Measurements from ENCODE around the gene TTLL10. TPM values are rescaled to one million over a fixed set of nuclear protein-coding genes. Genes with fewer than 3 reads are reported as not detected.

The TTLL10 gene
- total and polyA plus RNA-seq, 2 of the 4 experiments (the other 2 are of a cell fraction) = not detected

DNA sequence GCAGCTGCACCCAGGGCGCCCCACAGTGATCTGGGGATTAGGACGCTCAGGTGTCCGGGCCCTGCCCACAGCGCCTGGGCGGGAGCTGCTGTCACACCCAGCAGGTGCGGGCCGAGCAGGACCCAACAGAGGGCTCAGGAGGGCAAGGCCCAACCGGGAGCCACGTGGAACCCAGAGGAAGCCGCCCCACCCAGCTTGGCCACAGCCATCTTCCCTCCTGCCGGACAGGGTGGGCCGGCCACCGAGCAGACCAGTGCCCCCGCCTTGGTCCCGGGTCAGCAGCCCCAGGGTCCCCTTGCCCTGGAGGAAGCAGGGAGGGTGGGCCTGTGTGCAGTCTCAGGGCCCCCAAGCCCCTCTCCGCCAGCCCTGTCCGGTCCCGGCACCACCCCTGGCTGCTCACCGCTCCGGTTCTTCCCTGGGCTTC, 6.3 kb upstream of the TTLL10 start:
- intact Hi-C loops (cut with micrococcal nuclease) (no loop called here), in situ Hi-C loops (cut with MboI; ENCODE audit: low sequenced_read_pairs) (no loop called here), dilution Hi-C loops (cut with HindIII; ENCODE audit: low sequenced_read_pairs, unreplicated experiment) (no loop called here)
- no peak overlapping the region for H2BK5ac ChIP-seq (ENCODE audit: low read depth, low read length, poor library complexity, severe bottlenecking)
- H2BK15ac ChIP-seq (ENCODE audit: low read depth, low read length) = no peak overlapping the region
- H2AK5ac ChIP-seq (ENCODE audit: low read depth, low read length) = no peak overlapping the region
- H3K18ac ChIP-seq (ENCODE audit: low read depth, low read length) = no peak overlapping the region
- ATAC-seq (ENCODE audit: low read depth) (no peak), DNase-seq (no peak)
- H3K4me2 ChIP-seq (ENCODE audit: low read depth, low read length) = no peak overlapping the region
- no peak overlapping the region for H3K14ac ChIP-seq (replicated peaks; ENCODE audit: low read depth, low read length)
- no peak overlapping the region for H3K4me3 ChIP-seq (ENCODE audit: insufficient read depth, low read depth, low read length)
- BruUV-seq (replicated peaks) = no TSS peak
- no peak overlapping the region for H3K27ac ChIP-seq (ENCODE audit: insufficient read depth, low read length)
- H3K23ac ChIP-seq (ENCODE audit: low read depth, low read length) = no peak overlapping the region
- H3K9me1 ChIP-seq (ENCODE audit: insufficient read depth, low read length) = no peaks in the 10 kb centered on the region
- no peak overlapping the region for H4K5ac ChIP-seq (ENCODE audit: low read depth, low read length)
- H4K20me1 ChIP-seq (ENCODE audit: insufficient read depth, low read length) = no peaks in the 10 kb centered on the region
- no peaks in the 10 kb centered on the region for H3K9me3 ChIP-seq (ENCODE audit: control insufficient read depth, insufficient read depth, low read length)
- H3K4ac ChIP-seq (ENCODE audit: low read depth, low read length) = no peak overlapping the region
- TF ChIP-seq RCOR1 (IDR thresholded peaks at IDR 0.05; ENCODE audit: insufficient replicate concordance, low read length) = no peak
- TF ChIP-seq, protein P1, sequence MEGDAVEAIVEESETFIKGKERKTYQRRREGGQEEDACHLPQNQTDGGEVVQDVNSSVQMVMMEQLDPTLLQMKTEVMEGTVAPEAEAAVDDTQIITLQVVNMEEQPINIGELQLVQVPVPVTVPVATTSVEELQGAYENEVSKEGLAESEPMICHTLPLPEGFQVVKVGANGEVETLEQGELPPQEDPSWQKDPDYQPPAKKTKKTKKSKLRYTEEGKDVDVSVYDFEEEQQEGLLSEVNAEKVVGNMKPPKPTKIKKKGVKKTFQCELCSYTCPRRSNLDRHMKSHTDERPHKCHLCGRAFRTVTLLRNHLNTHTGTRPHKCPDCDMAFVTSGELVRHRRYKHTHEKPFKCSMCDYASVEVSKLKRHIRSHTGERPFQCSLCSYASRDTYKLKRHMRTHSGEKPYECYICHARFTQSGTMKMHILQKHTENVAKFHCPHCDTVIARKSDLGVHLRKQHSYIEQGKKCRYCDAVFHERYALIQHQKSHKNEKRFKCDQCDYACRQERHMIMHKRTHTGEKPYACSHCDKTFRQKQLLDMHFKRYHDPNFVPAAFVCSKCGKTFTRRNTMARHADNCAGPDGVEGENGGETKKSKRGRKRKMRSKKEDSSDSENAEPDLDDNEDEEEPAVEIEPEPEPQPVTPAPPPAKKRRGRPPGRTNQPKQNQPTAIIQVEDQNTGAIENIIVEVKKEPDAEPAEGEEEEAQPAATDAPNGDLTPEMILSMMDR (conservative IDR thresholded peaks at IDR 0.05; ENCODE audit: low read depth, low read length) = no peak
- TF ChIP-seq, protein P2, sequence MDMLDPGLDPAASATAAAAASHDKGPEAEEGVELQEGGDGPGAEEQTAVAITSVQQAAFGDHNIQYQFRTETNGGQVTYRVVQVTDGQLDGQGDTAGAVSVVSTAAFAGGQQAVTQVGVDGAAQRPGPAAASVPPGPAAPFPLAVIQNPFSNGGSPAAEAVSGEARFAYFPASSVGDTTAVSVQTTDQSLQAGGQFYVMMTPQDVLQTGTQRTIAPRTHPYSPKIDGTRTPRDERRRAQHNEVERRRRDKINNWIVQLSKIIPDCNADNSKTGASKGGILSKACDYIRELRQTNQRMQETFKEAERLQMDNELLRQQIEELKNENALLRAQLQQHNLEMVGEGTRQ (IDR thresholded peaks at IDR 0.05; ENCODE audit: low read depth, low read length) = no peak
- TF ChIP-seq SMC3 (IDR thresholded peaks at IDR 0.05; ENCODE audit: low read depth, low read length) = no peak
- TF ChIP-seq, protein P3, sequence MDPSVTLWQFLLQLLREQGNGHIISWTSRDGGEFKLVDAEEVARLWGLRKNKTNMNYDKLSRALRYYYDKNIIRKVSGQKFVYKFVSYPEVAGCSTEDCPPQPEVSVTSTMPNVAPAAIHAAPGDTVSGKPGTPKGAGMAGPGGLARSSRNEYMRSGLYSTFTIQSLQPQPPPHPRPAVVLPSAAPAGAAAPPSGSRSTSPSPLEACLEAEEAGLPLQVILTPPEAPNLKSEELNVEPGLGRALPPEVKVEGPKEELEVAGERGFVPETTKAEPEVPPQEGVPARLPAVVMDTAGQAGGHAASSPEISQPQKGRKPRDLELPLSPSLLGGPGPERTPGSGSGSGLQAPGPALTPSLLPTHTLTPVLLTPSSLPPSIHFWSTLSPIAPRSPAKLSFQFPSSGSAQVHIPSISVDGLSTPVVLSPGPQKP (IDR thresholded peaks at IDR 0.05; ENCODE audit: borderline replicate concordance, low read depth, low read length) = no peak
- TF ChIP-seq RFX5 (IDR thresholded peaks at IDR 0.05; ENCODE audit: low read depth, low read length) = no peak
- no peak for TF ChIP-seq MAZ (IDR thresholded peaks at IDR 0.05; ENCODE audit: borderline replicate concordance, low read depth, low read length)
- no peak for TF ChIP-seq NFE2L2 (IDR thresholded peaks at IDR 0.05; ENCODE audit: low read depth, low read length)
- TF ChIP-seq MAFK (IDR thresholded peaks at IDR 0.05; ENCODE audit: low read depth, low read length) = no peak
- no peak for TF ChIP-seq MXI1 (IDR thresholded peaks at IDR 0.05; ENCODE audit: borderline replicate concordance, low read depth, low read length)
- no peak for TF ChIP-seq CEBPB (IDR thresholded peaks at IDR 0.05; ENCODE audit: low read depth, low read length)
- CTCF ChIA-PET = no interaction called here
- H3K56ac ChIP-seq (ENCODE audit: extremely low read depth, insufficient read depth, low read length) = no peak overlapping the region
- H4K8ac ChIP-seq (ENCODE audit: low read depth in 2 of 2, low read length in 2 of 2) = no peak overlapping the region
- H2AFZ ChIP-seq (replicated peaks; ENCODE audit: low read length, poor library complexity) = no peak overlapping the region
- H3K4me1 ChIP-seq (ENCODE audit: control insufficient read depth, insufficient read depth, low read length) = no peaks in the 10 kb centered on the region
- no peaks in the 10 kb centered on the region for H3K36me3 ChIP-seq (ENCODE audit: control insufficient read depth, insufficient read depth, low read length)
- no peak overlapping the region for H2AK9ac ChIP-seq (replicated peaks; ENCODE audit: low read depth, low read length, poor library complexity)
- H4K91ac ChIP-seq (ENCODE audit: insufficient read depth, low read depth, low read length) = no peak overlapping the region
- POLR2A ChIA-PET (ENCODE audit: unreplicated experiment) = no interaction called here
- H2BK120ac ChIP-seq (ENCODE audit: low read depth, low read length) = no peak overlapping the region
- no peak overlapping the region for H2BK20ac ChIP-seq (ENCODE audit: low read depth, low read length)
- no peaks in the 10 kb centered on the region for H3K79me1 ChIP-seq (ENCODE audit: low read depth in 1 of 2, low read length in 2 of 2)
- 81% methylated on average over 15 of the region's 20 CpGs; no CpG with 5 or more reads in 1 of the 2 experiments for WGBS, 2 experiments (ENCODE audit: extremely low coverage in 2 of 2, insufficient read length in 1 of 2)
- no peak overlapping the region for H3K9ac ChIP-seq (ENCODE audit: low read depth, low read length)
- peaks cover 46% of the 10 kb centered on the region for H3K27me3 ChIP-seq (ENCODE audit: control insufficient read depth, insufficient read depth, low read length)
